HG03432 (cell line): ENCODE data around the gene RNF207.

ENCODE experiments used
- ATAC-seq: cut with Tn5 transposase; IDR thresholded peaks from one replicate; pipeline ENCODE4 v1.9.1; 2021; ENCODE audit warnings: mild to moderate bottlenecking, moderate library complexity; ENCODE audit not compliant: unreplicated experiment

RNF207 gene, protein sequence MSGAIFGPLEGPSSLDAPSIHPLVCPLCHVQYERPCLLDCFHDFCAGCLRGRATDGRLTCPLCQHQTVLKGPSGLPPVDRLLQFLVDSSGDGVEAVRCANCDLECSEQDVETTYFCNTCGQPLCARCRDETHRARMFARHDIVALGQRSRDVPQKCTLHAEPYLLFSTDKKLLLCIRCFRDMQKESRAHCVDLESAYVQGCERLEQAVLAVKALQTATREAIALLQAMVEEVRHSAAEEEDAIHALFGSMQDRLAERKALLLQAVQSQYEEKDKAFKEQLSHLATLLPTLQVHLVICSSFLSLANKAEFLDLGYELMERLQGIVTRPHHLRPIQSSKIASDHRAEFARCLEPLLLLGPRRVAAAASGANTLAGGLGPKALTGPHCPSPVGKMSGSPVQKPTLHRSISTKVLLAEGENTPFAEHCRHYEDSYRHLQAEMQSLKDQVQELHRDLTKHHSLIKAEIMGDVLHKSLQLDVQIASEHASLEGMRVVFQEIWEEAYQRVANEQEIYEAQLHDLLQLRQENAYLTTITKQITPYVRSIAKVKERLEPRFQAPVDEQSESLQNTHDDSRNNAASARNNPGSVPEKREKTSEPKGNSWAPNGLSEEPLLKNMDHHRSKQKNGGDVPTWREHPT

DNA sequence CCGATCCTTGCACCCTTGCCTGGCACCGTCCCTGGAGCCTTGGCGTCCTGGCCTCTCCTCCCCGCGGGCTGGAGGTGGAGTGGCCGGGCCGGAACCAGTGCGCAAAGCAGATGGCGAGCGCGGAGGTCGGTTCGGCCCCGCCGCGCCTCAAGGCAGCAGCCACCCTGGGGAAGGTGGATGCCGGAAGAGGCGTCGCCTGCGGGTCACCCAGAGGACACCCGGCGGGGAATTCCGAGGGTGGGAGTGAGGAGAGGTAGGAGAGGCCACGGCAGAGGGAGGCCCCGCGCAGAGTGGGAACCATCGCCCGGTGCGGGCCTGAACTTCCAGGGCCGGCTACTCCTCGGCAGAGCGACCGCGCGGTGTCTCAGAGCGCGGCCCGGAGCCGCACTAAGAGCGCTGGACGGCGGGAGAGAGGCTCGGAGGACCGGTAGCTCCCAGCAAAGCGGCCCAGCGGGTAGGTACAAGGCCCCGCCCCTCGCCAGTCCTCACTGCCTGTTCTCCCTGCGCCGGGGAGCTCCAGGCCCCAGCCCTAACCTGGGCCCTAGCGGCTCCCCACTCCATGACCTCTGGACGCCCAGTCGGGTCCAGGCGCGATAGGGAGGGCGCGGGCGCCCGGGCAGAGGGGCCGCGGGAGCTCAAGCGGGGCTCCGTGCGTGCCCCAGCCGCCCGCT, at the start of gene RNF207:
Gene RNF207, plus strand, starts transcription at position 271 of the 671 bp plus-strand sequence. CDS start 417 bp downstream, outside the sequence.
- peak; percentile 64 for ATAC-seq

DNA sequence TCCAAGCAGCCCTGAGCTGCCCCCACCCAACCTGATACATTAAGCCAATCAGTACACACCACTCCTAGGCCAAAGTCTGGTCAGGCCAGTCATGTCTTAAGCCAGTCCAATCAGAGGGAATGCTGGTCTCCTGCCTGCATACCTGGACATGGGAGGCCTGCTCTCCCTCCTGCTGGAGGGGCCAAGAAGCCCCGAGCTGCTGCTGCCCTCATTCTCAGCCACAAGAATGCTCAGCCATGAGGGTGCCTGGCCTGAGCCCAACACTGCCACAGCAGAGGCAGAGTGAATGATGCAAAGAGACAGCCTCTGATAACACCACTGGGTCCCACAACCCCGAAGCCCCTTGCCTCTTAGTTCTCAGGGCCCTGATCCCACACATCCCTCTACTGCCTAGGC, 48.8 kb upstream of the RNF207 start:
- ATAC-seq: no peak

DNA sequence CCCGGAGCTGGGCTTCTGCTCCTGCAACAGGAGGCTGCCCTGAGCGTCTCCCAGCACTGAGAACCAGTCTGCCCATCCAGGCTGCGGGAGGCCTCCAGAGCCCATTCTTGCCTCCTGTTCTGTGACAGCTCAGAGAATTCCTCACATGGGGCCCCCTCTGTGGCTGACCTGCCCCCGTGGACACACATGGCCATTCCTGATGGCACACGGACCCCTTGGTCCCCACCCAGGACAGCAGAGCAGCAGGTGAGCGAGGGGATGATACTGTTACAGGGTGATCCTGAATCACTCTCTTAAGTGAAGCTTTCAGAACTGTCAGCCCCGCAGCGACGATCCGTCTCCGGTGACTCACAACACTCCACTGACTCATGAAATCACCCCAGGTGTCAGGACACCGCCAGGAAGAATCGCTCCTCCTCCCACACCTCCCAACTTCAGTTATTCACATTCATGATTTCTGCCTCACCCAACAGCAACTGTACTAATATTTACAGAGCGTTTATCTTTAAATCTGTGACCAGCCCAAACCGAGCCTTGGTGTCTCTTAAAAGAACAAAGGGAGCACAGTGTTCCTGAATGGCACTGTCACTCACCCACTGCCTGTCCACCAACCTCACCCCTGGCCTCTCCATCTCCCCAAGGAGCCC, 48.3 kb upstream of the RNF207 start:
- no peak for ATAC-seq

DNA sequence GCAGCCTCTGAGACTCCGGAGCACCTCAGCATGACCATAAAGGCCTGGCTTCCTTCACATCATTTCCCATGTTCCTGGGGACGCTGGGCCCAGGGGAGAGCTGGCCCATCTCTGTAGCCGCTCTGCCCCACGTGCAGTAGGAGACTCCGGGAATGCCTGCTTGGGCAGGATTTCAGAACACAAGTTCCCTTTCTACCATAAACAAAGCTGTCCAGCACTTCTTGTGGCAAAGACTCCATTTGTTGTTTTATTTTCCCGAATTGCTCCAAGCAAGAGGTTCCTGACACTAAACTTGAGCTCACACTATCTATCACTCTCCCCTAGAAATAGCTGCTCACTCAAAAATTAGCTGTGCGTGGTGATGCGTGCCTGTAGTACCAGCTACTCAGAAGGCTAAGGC, 47.7 kb upstream of the RNF207 start:
- ATAC-seq: no peak

DNA sequence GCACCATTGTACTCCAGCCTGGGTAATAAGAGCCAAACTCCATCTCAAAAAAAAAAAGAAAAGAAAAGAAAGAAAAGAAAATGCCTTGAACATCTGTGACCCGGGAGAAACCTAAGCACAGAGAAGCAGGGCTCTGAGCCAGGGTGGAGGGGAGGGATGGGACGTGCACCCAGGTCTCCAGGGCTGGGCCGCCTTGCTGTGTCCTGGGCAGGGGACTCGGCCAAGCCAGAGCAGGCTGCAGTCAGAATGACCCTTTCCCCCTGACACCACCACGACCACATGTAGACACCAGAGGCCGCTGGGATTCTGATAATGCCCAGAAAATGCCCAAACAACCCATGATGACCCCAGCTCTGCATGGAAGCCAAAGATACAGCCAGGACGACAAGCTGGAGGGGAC, 43.6 kb upstream of the RNF207 start:
- no peak for ATAC-seq

DNA sequence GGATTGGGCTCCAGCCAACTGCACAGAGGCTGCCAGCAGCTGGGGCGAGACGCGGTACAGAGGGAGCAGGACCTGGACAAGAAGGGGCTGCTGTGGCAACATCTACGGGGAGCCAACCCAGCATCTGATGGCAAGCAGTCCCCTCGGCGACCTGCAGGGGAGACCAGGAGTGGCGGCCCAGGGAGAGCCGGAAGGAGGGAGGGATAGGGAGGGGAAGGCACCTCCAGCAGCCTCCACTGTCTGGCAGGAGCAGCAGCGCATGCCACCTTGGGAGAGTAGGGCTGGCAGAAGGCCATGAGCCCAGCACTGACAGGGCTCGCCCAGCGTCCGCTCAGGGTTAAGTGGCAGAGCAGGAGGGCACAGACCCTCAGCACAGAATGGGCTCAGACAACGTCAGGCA, 43.1 kb upstream of the RNF207 start:
- no peak for ATAC-seq

DNA sequence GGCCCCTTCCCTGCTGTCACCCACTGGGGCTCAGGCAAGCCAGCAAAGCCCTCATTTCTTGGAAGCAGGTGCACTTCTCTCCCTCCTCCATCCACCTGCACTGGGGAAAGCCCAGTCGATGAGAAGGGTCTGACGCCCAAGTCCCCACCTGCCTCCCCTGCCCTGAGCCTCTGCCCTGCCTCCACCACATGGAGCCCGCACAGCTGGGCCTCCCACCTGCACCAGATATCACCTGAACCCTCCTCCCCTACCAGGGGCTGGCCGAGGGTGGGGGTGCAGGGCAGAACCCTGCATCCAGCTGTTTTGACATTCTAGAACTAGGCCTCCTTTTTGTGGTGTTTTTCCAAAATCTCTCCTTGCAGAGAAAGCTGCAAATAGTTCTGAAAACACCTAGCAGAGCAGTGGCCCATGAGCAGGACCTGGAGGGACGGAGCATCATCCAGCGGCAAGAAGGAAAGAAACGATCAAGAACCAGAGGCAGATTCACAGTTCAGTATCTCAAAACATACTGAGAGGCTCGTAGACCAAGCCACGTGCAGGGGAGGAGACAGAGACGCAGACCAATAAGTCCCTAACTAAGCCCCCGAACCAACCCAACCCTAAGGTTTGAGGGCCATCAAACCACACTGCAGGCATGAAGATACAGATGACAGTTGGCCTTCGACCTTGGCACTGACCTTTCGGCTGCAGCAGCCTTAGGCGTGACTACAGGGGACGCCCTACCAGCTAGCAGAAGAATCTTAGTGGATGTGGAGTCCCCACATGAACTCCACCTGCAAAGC, 42.5 kb upstream of the RNF207 start:
- ATAC-seq: no peak

DNA sequence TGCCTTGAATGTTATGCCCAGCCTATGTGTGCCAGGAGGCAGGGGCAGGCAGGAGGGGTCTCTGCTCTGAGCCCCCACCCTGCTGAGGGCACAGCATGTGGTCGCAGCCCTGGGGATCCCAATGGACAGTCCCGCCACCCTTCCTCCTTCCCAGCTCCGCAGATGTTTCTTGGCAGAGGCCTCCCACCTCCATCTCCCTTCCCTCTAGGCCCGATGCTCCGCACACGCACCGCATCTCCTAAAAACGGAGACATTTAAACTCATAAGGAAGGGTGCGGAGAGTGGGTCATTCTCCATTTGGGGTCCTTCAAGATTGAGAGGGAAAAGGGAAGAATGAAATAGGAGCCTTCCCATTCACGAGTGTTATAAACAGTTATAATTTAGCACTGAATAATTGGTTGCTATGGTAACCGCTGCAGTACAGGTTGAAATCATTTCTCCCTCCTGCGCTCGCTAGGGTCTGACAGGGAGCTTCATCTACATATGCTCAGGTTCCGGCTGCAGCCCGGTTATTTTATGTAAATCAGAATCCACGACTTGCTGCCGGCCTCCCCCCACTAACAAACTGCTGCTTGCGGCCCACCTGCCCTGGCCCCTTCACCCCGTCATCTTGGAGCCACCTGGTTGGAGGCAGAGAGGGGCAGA, 41.8 kb upstream of the RNF207 start:
- ATAC-seq: no peak

DNA sequence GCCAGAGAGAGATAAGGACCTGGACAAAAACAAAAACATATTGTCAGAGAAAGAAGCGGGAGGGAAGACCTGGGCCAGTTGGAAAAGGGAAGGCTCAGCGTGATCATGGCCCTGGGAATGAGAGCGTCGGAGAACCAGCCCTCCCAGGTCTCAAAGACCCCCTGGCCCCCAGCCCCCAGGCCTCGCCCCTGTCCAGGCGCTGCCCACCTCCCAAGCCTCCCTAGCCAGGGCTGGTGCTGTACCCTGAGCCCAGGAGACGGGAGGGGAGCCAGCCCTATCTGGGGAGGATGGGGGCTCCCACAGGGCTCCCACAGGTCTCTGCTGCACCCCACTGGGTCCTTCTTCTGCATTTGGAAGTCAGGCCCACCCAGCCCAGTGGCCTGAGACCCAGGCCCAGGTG, 40.9 kb upstream of the RNF207 start:
- no peak for ATAC-seq

DNA sequence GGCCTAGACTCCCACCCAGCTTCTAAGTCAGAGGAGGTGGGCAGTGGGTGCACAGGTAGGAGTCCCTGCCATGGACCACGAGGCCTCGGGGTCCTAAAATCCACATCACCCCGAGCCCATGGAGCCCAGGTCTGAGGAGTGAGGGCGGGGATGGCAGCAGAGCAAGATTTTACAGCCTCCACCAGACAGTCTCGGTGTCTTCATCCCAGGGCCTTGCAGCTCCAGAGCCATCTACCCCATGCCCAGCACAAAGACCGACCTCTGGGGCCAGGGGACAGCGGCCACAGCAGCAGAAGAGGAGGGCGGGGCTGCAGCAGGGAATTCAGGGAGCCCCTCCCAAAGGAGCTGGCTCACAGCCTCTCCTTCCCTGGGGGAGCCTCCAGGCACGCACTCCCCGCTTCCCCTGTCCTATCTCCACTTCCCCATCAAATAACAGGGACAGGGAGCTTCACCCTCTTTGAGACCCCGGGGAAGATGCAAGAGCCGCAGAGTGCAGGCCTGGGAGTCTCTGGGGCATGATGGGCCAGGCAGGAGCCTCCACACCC, 40.4 kb upstream of the RNF207 start:
- no peak for ATAC-seq

DNA sequence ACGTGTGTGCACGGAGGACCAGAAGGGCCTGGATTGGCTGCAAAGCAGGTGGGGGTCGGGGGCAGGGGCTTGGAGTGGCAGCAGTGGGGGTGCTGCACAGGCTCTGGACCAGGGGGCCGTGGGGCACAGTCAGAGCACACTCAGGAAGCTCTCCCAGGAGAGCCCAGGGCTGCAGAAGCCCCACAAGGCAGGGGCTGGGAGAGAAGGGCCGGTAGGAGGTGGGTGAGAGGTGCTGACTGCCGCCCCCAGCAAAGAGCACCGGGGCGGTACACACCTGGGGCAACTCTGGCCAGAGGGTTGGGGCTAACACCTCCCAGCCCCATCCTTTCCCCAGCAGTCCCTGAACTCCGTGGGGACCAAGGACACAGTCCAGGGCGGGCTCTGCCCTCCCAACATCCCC, 39.7 kb upstream of the RNF207 start:
- no peak for ATAC-seq

DNA sequence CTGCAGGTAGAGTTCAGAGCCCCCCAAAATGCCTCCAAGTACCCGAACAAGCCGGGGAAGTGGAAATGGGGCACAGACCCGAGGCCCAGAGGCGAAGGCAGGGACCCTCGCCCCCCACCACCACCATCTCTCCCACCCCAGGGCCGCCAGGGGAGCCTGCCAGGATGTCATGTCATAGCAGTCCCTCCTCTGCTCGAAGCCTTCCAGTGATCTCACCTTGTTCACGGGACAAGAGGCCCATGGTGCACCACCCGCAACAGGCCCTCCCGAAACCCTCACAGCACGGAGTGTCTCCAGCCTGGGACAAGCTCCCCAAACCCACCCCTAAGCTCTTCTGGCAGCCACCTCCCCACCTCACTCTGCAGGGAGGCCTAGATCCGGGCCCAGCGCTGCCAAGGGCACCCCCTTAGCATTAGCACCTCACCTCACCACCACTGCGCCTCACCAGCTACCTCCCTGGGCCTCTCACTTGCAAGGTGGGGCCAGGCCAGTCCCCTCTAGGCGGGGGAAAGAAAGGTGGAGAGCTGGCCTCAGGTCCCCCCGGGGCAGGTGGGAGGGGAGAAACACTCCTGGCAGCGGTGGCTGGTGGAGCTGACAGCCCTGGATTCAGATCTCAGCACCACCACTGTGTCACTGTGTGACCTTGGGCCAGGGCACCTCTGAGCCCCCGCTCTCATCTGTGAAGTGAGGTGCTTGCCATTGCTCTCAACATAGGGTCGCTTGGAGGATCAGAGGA, 39.1 kb upstream of the RNF207 start:
- no peak for ATAC-seq

DNA sequence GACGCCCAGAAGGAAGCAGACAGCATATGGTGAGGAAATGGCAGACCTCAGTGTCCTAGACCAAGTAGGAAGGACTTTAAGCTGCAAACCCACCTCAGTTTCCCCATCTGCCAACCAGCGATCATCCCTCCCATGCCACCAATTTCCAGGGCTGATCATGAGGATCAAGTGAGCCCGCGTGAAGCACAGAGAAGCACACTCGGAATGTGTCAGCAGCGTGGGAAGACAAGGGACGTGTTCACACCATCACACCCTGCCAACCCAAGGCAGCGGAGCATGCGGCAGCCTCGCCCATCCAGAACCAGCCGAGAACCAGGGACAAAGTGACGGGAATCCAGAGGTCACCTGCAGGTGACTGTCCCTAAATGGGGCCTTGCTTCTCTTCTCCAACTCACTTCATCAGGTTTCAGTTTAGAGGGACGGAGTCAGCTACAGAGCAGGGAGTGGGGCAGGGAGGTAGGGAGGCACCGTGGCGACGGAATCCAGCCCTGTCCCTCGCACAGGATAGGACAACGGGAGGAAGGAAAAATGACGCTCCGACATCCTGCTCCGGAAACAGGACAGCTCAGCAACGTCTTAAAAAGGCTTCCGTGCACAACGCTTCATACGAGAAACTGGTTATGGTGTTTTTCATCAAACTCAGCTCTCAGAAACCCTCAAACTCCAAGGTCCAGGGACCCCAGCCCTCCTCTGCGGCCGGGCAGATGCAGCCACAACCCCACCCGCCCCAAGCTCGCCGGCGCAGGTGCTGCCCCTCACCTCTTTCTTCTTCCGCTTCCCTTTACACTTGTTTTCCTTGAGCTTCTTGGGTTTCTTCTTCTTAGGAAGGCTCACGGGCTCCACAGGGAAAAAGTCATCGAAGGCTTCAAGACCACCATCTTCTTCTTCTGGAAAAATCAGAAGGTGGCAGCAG, 38.3 kb upstream of the RNF207 start:
- no peak for ATAC-seq

DNA sequence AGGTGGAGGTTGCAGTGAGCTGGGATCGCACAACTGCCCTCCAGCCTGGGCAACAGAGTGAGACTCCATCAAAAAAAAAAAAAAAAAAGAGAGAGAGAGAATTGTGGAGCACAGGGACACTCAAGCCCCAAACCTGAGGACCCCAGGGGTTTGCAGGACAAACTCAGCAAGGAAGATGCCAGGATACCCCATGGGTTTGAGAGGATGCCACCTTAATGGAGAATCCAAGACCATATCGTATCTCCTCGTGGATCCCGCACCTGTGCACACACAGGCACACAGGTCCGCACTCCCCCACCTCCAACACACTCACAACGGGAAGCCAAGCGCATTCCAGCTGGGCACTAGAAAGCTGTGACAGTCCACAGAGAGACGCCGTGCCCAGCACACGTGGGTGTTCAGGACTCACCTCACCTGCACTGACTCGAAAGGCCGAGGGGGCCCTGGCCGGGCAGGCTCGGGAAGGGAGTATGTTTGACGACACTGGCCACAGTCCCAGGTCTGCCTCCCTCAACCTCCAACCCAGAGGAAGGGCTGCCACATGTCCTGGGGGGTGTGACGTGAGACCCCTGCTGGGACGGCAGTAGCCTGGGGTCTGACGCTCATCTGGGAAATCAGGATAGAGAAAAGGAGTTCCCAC, 36.9 kb upstream of the RNF207 start:
- no peak for ATAC-seq

DNA sequence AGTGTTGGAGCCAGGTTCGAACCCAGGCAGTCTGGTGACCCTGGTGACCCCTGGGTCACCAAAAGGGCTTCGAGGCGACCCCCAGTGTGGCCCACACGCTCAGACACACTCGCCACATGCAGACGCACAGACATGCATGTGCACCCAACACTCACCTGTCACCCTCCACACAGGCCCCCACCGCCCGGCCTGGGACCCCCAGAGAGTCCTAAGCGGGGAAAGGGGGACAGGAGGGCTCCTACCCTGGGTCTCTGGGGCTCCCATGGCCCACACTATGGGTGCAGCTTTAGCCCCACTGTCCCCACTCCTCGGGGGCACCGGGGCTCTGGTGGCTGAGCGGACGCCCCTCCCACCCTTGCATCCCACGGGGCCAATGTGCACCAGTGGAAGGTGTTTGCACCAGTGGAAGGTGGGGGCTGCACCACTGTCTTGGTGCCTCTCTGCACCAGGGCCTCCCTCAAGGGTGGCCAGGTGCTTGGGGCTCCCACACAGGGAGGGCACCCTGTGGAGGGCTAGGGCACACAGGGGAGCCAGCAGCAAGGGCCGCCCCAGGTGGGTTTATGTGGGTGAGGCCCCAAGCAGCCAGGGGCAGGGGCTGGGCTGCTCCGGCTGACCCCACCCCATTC, 35.7 kb upstream of the RNF207 start:
- ATAC-seq: no peak

DNA sequence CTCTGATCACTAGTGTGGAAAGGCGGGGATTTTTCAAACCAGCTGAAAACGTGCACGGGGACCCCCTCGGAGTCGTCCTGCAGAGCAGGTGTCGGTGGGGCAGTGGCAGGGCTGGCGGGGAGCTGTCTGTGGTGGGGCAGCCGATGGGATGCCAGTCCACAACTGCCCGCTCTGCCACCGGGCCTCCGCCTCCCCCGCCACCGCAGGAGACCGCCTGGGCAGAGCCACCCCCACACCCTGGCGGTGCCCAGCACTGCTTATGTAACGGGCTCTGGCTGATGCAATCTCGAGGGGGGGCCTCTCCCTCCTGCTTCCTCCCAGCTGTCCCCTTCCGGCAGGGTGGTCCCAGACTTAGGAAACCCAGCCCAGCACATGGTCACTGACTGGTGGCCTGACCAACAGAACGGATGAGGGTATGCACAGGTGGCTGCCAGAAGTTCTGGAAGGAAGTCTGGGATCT, 35.1 kb upstream of the RNF207 start:
- ATAC-seq: no peak

DNA sequence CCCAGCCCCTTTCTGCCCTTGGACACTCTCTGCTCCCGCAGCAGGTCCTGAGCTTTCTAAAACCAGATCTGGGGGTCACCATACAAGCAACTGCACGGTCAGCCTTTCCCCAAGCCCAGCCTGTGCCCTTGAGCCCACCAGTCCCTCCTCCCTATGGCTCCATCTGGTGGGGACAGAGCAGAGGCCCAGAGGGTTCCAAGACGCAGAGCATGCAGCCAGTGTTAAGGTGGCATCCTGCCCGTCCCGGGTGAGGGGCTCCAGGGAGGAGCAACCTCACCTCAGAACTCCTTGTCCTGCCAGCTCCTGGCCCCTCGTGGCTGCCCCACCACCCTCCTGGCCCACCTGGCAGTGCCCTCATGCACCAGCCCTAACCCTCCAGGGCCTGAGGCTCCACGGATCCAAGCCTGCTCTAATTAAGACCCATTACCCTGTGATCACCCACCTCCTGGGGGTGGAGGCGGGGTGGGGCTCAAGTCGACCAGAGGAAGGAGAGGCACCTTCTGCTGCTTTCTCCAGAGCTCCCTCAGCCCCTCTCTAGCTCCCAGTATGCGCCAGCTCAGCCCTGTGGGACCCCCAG, 34.3 kb upstream of the RNF207 start:
- no peak for ATAC-seq
